ENCODE data around the gene LRRC56.

The LRRC56 gene

DNA sequence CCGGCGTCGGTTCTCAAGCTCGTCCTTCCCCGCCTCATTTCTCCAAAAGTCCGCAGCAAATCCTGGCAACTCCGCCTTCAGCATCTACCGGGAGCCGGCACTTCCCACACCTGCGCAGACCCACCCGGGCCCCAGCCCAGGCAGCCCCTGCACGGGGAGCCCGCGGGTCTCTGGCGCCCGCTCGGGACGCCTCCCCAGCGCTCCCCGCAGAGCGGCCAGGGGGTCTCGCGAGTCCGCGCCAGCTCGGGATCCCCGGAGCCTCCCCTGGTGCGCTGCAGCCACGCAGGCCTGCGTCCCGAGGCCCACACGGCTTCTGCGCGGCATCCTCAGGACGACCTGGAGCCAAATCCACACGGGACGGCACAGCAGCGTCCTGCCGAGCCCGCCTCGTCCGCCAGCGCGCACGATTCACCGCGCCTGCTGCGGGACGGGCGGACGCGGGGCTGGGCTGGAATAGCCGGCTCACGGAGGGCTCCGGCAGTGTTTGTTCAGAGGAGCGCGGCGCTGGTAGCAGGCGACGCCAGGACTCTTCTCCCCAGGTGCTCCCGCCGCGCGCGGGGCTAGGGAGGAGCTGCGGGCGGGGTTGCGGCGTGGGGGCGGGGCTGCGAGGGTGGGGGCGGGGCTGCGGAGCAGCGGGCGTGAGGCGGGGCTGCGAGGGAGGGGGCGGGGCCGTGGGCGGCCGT, 38.1 kb downstream of the LRRC56 start:
- DNase-seq (ENCODE audit: low read depth in 3 of 3): no peak

DNA sequence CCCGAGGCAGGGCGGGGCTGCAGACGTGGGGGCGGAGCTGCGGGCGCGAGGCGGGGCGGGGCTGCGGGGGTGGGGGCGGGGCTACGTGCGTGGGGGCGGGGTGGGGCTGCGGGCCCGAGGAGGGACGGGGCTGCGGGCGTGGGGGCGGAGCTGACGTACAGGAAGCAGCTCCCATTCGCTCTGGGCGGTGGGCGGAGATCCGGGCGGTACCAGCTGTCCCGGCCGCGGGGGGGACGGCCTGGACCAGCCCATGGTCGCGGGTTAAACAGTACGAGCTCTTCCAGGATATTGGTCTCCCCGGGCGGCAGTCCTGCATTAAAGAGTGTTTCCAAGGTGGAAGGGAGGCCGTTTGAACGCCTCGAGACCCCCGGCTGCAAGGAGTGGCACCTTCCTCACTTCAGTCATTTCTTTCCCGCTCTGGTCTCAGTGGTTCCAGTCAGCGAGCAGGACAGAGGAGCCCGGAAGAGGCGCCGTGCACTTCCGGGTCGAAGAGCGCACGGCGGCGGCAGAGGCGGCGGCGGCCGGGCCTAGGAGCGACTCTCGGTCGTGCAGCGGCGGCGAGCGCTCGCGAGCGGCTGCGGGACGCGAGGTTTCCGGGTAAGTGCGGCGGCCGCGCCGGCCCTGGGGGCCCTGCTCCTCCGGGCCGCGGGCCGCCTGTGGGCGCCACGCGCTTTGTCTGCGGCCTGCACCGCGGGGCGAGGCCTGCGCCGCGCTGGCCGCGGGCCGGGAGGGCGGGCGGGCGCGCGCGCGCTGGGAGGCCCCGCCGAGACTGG, 38.9 kb downstream of the LRRC56 start, which contains the start of gene PHRF1:
PHRF1 (plus strand) TSS at position 475 of the 773 bp plus-strand sequence. CDS start 5,043 bp downstream, outside the sequence.
- DNase-seq (ENCODE audit: low read depth in 3 of 3): peak; percentile 89 to 94 (median 90)

DNA sequence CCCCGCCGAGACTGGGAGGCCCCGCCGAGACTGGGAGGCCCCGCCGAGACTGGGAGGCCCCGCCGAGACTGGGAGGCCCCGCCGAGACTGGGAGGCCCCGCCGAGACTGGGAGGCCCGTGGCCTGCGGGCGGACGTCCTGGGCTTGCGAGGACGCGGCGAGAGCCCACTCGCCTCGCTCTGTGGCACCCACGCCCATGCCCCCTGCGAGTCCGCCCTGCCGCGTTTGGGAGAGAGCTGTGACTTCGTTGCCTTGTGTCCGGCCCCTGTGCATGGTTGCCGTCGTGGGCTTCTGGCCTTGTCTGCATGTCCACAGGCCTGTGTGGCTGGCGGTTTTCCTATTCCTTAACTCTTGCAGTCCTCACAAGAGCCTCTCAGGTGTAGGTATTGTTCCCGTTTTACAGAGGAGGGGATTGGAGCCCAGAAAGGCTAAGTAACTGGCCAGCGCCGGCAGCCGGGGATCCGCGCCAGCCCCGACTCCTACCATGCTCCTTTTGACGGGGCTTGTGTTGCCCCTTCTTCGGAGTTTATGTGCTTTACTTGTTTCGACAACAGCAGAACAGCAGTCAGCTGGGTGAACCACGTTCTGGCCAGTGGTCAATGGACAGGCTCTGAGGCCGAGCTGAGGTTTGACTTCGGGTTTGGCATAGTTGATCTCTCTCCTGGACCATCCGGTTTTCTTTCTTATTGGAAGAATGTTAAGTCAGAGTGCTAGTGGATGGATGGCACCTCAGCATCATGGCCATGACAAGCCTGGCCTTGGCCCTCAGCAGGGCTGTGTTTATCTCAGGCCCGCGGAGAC, 39.7 kb downstream of the LRRC56 start:
- no peak for DNase-seq (ENCODE audit: low read depth in 3 of 3)

DNA sequence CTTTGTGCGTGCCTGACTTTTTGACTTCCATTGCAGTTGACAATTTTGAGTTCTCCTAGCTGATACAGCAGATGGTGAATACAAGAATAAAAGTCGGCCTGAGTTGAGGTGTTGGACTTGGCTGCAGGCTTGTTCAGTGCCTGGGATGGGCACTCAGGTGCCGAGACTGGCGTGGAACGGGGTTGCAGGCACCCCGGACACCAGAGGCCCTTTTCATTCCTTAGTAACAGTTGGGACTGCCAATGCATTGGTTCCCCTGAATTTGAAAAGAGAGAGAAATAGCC, 40.2 kb downstream of the LRRC56 start:
- no peak for DNase-seq (ENCODE audit: low read depth in 3 of 3)

DNA sequence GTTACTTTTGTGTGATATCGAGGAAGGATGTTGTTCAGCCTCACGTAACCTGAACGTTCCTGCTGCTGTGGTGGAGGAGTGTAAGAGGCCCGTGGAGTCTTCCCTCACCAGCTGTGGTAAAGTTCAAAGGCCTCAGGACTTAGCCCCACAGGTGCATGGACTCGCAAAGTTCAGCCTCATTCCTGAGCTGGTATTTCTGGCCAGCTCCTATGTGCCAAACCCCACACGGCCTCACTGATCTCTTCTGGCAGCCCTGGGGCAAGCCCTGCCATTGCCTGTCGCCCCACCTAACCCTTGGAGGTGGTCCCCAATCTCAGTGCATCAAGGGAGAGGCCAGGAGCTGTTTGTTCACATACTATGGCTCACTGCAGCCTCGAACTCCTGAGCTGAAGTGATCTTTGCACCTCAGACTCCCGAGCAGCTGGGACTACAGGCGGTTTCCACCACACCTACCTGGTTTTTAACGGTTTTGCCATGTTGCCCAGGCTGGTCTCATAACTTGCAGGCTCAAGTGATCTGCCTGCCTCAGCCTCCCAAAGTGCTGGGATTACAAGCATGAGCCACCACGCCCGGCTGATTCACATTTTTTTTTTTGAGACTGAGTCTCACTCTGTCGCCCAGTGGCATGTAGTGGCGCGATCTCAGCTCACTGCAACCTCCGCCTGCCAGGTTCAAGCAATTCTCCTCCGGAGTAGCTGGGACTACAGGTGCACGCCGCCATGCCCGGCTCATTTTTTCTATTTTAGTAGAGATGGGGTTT, 41.1 kb downstream of the LRRC56 start:
- no peak for DNase-seq (ENCODE audit: low read depth in 3 of 3)

DNA sequence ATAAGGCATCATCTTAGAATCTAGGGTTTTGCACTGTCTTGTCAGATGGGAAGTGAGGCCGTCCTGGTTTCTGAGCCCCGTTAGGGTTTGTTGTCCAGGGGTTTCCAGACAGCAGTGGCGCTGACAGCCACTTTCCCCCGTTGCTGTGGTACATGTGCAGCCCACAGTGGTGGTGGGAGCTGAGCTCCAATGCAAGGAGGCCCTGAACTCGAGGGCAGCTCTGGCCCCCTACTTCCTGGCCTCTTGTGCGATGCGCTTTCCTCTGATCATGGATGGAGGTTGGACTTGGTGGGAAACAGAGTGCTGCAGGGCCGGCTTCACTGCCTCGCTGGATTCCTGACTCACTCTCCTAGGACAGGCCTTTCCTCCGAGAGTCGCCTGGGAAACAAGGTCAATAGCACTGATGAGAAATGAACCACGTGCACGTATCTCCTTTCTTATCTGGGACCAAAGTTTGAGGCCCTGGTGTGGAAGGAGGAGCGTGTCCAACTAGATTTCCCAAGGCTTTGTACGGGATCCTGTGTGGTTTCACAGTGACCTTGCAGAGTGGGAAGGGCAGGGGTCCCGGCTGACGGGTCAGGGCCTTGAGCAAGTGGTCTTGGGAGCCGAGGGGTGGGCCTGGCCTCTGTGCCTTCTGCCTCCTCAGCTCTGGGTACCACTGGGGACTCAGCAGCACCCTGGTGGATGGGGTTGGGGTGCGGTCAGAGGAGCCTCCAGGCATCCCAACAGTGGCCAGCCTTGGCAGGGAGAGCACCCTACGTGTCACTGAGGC, 42.7 kb downstream of the LRRC56 start:
- no peak for DNase-seq (ENCODE audit: low read depth in 3 of 3)

DNA sequence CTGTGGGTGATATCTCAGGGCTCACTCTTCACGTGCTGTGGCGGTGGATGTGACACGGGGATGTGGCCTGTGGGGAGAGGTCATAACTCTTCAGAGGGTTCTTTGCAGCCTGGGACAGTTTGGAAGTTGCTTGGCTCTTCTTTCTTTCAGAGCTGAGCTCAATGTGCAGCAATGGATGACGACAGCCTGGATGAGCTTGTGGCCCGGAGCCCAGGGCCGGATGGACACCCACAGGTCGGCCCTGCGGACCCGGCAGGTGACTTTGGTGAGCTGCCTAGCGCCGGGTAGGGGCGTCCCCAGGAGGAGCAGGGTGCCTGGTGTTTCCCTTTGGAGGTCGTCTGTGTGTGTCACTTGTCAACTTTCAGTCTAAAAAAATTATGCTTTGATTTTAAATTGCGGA, 44.0 kb downstream of the LRRC56 start:
- DNase-seq (ENCODE audit: low read depth in 3 of 3): no peak

DNA sequence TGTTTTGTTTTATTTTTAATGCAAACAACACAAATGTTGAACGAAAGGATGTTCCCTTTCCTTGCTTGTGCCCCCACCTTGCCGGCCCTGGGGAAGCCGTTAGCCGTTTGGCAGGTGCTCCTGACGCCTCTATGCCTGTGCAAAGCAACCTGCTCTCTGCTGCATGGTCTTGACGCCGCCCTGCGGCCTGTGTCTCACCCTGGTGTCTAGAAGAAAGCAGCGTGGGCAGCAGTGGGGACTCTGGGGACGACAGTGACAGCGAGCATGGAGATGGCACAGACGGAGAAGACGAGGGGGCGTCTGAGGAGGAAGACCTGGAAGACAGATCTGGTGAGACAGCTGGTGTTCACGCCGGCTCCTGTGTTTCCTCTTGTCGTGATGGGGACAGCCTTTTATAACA, 44.4 kb downstream of the LRRC56 start:
- DNase-seq (ENCODE audit: low read depth in 3 of 3): no peak

DNA sequence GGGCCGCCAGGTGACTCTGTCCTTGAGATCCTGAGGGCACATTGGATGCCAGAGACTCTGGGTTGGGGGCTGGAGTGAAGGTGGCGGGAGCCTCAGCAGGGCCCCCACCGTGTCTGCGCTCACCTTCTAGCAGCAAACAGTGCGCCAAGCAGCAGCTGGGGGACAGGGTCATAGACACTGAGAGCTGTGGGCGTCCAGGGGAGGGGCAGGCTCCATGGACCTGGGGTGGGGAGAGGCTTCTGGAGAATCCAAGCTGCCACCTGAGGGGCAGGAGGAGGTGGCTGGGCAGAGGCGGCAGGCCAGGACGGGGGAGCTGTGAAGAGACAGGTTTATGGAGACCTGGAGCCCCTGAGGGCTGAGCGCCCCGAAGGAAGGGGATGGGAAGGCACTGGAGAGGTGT, 47.0 kb downstream of the LRRC56 start:
- no peak for DNase-seq (ENCODE audit: low read depth in 3 of 3)

DNA sequence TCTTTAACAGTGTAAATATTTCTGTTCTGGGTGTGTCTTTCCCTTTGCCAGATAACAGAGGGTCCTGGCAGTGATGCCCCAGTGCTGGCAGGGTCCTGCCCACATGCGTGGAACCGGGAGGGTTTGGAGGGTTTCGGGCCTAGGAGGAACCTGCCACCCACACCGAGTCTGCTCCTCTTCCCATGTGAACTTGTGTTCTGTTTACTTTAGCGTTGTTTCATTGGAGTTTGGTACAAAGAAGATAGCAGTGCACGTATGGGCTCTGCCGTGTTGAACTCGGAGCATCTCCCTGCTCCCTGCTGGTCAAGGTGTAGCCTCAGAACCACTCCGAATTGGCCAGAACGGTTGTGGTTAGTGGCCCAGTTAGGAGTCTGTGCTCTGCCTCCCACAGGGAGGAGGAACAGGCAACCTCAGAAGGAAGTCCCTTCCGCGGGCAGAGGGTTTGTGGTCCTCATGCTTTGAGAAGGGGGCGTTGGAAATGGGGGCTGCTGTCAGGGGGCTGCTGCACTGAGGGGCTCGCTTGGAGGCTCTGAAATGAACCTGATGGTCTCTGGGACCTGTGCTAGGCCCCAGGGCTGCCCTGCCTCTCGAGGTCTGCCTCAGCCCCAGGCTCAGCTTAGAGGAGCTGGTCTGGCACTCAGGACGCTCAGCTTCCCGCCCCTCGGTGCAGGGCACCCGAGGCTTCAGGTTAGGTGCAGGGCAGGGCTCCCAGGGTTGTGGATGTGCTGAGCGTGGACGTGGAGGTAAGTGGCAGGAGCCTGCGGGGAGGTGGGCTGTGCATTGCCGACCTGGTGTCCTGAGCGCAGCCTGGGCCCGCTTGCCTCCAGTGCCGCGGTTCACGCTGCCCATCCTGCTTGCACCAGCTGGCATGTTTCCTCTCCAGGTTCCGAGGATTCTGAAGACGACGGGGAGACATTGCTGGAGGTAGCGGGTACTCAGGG, 49.3 kb downstream of the LRRC56 start:
- DNase-seq (ENCODE audit: low read depth in 3 of 3): no peak

DNA sequence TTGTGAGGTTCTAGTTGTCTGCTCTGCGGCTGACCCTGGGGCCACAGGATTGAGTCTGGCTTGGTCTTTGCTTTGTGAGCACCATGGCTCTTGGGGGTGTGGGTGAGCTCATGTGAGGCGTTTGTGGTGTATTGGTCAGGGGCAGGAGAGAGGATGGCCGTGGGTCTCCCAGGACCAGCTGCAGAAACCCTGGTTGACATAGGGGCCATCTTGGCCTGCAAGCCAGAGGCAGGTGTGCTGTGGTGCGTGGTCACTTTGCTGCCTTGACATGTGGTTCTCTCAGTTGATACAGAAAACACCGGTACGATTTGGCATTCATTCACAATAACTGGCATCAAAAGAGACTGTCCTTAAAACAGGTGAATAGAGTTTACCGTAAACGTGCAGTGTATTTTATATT, 50.2 kb downstream of the LRRC56 start:
- no peak for DNase-seq (ENCODE audit: low read depth in 3 of 3)

DNA sequence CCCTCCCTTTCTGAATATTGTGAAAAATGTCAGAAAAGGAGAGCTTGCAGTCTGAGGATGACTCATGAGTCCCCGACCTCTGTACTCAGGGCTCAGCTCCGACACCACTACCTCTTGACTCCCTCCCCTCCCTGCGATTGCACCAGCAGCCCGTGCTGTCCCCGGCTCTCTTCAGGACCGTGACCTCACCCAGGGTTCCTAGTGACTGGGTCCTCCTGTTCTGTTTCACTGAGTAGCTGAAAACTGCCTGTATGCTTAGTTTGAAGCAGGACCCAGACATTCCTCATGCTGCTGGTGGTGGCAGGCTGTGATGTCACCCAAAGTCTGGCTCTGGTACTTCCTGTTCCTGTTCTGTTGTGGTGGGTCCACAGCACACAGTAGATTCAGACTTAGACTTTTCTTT, 50.7 kb downstream of the LRRC56 start:
- DNase-seq (ENCODE audit: low read depth in 3 of 3): peak; percentile 23 to 66 (median 45)

DNA sequence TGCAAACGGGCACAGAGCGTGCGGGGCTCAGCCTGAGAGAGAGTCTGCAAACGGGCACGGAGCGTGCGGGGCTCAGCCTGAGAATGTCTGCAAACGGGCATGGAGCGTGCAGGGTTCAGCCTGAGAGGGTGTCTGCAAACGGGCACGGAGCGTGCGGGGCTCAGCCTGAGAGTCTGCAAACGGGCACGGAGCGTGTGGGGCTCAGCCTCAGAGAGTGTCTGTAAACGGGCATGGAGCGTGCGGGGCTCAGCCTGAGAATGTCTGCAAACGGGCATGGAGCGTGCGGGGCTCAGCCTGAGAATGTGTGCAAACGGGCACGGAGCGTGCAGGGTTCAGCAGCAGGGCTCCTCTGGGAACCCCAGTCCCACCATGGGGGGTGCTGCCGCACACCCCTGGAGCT, 52.5 kb downstream of the LRRC56 start:
- DNase-seq (ENCODE audit: low read depth in 3 of 3): no peak

DNA sequence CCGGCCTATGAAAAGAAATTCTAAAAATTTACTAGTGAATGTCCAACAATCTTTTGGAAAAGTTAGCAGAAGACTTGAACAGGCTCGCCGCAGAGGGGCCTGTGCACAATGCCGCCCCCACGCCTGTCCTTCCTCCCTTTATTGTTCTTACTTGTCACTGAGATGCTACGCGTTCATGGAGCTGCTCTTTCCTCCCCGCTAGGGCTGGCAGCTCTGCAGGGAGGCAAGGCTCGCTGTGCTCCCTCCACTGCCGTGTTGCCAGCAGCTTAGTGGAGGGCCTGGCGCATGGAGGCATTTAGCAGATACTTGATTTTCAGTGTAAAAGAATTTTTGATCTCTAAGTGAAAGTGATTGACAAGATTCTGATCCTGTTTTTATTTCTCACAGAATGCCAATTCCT, 53.7 kb downstream of the LRRC56 start:
- DNase-seq (ENCODE audit: low read depth in 3 of 3): no peak

DNA sequence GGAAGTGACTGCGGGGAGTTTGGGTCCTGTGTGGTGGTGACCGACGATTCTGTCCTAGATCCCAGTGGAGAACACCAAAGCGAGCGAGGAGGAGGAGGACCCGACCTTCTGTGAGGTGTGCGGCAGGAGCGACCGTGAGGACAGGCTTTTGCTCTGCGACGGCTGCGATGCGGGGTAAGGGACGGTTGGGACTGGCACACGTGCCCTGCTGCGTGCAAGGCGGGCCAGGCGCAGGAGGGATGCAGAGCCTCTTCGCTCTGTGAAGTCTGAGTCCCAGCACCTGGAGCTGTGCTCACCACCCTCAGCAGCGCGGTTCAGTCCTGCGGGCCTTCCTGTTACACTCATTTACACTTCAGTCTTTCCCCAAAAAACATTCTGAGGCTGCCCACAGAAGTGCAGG, 55.2 kb downstream of the LRRC56 start:
- DNase-seq (ENCODE audit: low read depth in 3 of 3): no peak

DNA sequence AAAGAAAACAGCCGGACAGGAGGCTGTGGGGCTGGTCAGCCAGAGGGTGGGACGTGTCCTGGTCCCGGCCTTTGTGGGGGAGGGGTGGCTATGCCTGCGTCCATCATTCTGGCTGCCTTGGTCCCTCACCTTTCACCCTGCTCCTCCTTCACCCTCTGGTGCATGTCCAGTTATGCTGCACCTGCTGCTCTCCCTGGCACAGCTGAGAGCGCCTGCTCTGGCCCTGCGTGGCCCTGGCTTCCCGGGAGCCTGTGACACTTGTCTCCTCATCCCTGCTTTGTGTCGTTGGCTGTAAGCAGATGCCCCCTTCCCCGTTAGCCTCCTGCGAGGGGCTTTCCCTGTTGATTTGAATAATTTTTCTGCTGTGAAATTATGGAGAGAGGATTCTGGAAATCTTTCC, 55.6 kb downstream of the LRRC56 start:
- DNase-seq (ENCODE audit: low read depth in 3 of 3): no peak

DNA sequence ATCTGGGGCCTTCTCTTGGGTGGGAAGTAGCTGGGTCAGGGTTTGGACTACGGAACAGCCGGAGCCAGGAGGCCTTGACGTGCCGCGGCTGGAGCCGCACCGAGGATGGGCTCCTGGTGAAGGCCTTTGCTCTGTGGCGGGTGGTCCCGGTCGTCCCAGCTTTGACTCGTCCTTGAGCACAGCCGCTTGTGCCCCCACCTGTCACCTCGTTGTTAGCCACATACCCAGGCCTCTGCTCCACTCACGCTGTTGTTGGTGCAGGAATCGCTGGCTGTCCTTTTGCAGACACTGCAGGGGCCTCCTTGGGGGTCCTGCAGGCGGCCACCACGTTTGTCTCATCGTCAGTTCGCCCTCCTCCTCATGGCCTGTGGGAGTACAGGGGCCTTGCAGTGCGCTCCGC, 56.0 kb downstream of the LRRC56 start:
- DNase-seq (ENCODE audit: low read depth in 3 of 3): no peak

DNA sequence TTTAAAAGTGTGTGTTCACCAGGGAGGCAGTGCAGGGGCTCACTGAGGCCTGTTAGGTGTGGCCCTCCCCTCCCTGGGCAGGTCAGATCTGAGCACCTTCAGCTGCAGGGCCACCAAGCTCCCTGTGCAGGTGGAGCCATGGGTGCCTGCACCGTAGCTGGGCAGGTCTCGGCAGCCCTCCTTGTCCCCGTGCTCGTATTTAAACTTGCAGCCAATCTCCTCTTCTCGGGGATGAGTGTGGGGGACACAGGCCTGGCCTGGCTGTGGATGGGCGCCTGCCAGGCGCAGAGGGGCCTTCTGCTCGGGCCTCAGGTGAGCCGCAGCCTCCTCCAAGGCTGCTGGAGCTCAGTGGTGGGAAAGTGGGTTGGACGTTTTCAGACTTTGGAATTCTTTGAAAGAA, 58.1 kb downstream of the LRRC56 start:
- no peak for DNase-seq (ENCODE audit: low read depth in 3 of 3)

DNA sequence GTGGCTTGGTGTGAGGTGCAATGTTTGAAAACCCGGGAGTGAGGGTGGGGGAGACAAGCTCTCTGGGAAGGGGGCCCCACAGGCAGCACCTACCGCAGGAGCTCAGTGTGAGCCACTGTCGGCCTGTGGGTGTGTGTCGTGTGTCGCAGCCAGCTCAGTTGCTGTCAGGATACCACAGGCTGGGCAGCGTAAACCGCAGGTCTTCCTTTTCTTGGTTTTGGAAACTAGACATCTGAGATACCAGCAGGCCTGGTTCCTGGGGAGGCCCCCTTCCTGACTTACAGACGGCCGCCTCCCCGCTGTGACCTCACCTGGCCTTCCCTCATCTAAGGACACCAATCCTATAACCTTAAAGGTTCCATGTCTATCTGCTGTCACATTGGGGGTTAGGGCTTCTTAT, 59.0 kb downstream of the LRRC56 start:
- DNase-seq (ENCODE audit: low read depth in 3 of 3): no peak

DNA sequence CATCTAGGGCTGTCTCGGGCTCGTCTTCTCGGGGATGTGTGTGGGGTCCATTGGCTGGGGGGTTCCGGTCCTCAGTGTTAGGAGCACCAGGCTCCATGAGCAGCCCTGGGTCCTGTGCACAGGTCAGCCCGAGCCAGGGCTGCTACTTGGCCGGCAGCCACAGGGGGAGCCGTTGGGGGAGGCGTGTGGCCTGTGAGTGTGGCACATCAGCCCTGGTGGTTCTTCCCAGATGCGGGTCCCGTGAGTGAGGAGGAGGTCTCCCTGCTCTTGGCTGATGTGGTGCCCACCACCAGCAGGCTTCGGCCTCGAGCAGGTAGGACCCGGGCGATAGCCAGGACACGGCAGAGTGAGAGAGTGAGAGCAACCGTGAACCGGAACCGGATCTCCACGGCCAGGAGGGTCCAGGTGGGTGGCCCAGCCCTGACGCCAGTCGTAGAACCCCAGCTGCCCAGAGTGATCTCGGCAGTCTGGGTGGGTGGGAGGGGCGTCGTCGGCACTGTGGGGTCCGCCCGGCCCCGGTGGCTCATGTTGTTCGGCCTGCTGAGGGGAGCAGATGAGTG, 59.9 kb downstream of the LRRC56 start:
- no peak for DNase-seq (ENCODE audit: low read depth in 3 of 3)
